Muscle layer of colon (tissue), 2 donors: Measurements from ENCODE around the gene SEZ6L2.
"Not testable (repeated sequence)": the region's sequence is repeated elsewhere in the genome, so short reads cannot be mapped to it uniquely, and the experiment has no call there.

Experiments
- H3K27ac ChIP-seq: one replicate; pipeline ENCODE4 v1.7.0; 2013; ENCODE audit warnings: low read depth, mild to moderate bottlenecking, low read length, moderate library complexity
- H3K27me3 ChIP-seq, 2 donors: one replicate each; pipeline ENCODE4 v1.7.0; 2013; ENCODE audit warnings: low read length in 2 of 2, mild to moderate bottlenecking in 2 of 2; ENCODE audit not compliant: insufficient read depth in 2 of 2, control insufficient read depth in 1 of 2
- H3K36me3 ChIP-seq: one replicate; pipeline ENCODE4 v1.7.0; 2013; ENCODE audit warnings: mild to moderate bottlenecking, low read length; ENCODE audit not compliant: insufficient read depth
- H3K4me1 ChIP-seq: one replicate; pipeline ENCODE4 v1.7.0; 2013; ENCODE audit warnings: mild to moderate bottlenecking, low read length; ENCODE audit not compliant: insufficient read depth
- H3K4me3 ChIP-seq, 2 donors: one replicate each; pipeline ENCODE4 v1.7.0; 2013; ENCODE audit warnings: low read length in 2 of 2, low read depth in 1 of 2, mild to moderate bottlenecking in 1 of 2, moderate library complexity in 1 of 2
- H3K9ac ChIP-seq: one replicate; pipeline ENCODE4 v1.7.0; 2013; ENCODE audit warnings: low read length
- H3K9me3 ChIP-seq: one replicate; pipeline ENCODE4 v1.7.0; 2013; ENCODE audit warnings: mild to moderate bottlenecking, low read length
- donor health status: abdominal sarcoma.
- donor health status: Adenocarcinoma of cecum.

SEZ6L2 gene

GRCh38 chr16:29877266-29877961 lies 21.9 kb downstream of the SEZ6L2 start:
- no peaks in the 10 kb centered on the region for H3K4me1 ChIP-seq
- H3K4me3 ChIP-seq, result no peak overlapping the region

GRCh38 chr16:29876594-29877249 lies 22.6 kb downstream of the SEZ6L2 start:
- no peak overlapping the region for H3K9ac ChIP-seq
- no peak overlapping the region for H3K4me3 ChIP-seq
- no peaks in the 10 kb centered on the region for H3K4me1 ChIP-seq
- H3K27ac ChIP-seq, result no peak overlapping the region
- peaks cover 5% of the 10 kb centered on the region for H3K9me3 ChIP-seq
- H3K27me3 ChIP-seq, result peaks cover 25 to 28% of the 10 kb centered on the region in 2 donors
- H3K36me3 ChIP-seq, result no peaks in the 10 kb centered on the region

More at GRCh38 chr16:29877266-29877961, 21.9 kb downstream of the SEZ6L2 start:
- Histone ChIP-seq H3K36me3 (no peaks in the 10 kb centered on the region), H3K27ac (no peak overlapping the region), H3K27me3 (peaks cover 25 to 28% of the 10 kb centered on the region in 2 donors), H3K9ac (no peak overlapping the region), H3K9me3 (peaks cover 5% of the 10 kb centered on the region)

GRCh38 chr16:29876217-29876593 lies 23.1 kb downstream of the SEZ6L2 start:
- no peak overlapping the region for H3K27ac ChIP-seq
- H3K4me3 ChIP-seq, result no peak overlapping the region
- H3K27me3 ChIP-seq, result peaks cover 25 to 28% of the 10 kb centered on the region in 2 donors
- H3K4me1 ChIP-seq, result no peaks in the 10 kb centered on the region
- H3K36me3 ChIP-seq, result no peaks in the 10 kb centered on the region
- no peak overlapping the region for H3K9ac ChIP-seq
- H3K9me3 ChIP-seq, result peaks cover 5% of the 10 kb centered on the region

GRCh38 chr16:29875206-29875605 lies 24.1 kb downstream of the SEZ6L2 start:
- H3K36me3 ChIP-seq, result no peaks in the 10 kb centered on the region
- peaks cover 5% of the 10 kb centered on the region for H3K9me3 ChIP-seq
- H3K27ac ChIP-seq, result no peak overlapping the region
- peaks cover 25 to 28% of the 10 kb centered on the region in 2 donors for H3K27me3 ChIP-seq
- H3K4me3 ChIP-seq, result no peak overlapping the region
- no peaks in the 10 kb centered on the region for H3K4me1 ChIP-seq
- no peak overlapping the region for H3K9ac ChIP-seq

DNA sequence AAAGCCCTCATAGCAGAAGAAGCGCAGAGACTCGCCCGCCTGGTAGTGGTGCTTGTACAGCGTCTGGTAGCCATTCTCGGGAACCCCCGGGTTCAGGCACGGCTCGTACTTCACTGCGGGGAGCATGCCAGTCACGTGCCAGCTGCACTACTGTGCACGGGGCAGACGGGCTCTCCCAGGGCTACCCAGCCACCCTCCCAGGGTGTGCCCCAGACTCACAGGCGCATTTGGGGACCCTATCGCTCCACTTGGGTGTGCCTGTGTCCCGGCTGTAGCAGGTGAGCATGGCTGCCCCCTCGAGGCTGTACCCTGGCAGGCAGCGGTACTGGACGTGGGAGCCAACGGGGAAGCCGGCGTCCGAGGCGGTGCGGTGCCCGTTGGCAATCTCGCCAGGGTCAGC lies 26.0 kb downstream of the SEZ6L2 start:
- H3K4me1 ChIP-seq, result no peaks in the 10 kb centered on the region
- no peaks in the 10 kb centered on the region for H3K36me3 ChIP-seq

GRCh38 chr16:29871822-29872546 lies 27.4 kb downstream of the SEZ6L2 start:
- Histone ChIP-seq H3K27me3 (peaks cover 12% of the 10 kb centered on the region in 2 donors), H3K4me1 (no peaks in the 10 kb centered on the region), H3K9ac (no peak overlapping the region), H3K9me3 (peaks cover 3% of the 10 kb centered on the region), H3K27ac (no peak overlapping the region), H3K4me3 (no peak overlapping the region), H3K36me3 (no peaks in the 10 kb centered on the region)

More for the DNA sequence above, 26.0 kb downstream of the SEZ6L2 start:
- Histone ChIP-seq H3K9ac (no peak overlapping the region), H3K4me3 (no peak overlapping the region), H3K27me3 (peaks cover 23 to 25% of the 10 kb centered on the region in 2 donors), H3K9me3 (peaks cover 5% of the 10 kb centered on the region), H3K27ac (no peak overlapping the region)

- not testable (repeated sequence) for H3K27me3 ChIP-seq, H3K4me3 ChIP-seq, H3K9ac ChIP-seq, H3K4me1 ChIP-seq, H3K36me3 ChIP-seq, H3K27ac ChIP-seq, H3K9me3 ChIP-seq
These were observed 30.3 kb downstream of the SEZ6L2 start for GRCh38 chr16:29869067-29869466.

DNA sequence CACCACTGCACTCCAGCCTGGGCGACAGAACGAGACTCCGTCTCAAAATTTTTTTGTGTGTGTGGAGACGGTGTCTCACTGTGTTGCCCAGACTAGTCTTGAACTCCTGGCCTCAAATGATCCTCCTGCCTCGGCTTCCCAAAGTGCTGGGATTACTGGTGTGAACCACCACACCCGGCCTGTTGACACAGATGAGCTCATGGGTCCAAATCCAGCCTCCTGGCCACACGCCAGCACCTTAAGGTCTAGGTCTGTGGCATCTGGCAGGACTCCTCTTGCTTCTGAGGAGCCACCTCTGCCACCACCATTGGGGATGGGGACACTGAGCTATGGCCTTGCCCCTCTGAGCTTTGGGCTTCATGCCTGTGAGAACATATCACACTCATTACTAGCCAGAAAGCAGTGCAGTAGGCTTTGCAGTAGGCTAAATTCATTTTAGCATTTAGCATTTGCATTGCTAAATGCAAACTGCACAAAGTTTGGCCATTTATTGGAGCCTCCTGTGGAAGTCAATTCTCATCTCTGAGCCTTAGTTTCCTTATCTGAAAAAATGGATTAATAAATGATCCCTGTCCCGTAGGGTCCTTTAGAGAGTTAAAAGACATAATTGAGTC lies 30.8 kb downstream of the SEZ6L2 start:
- no peaks in the 10 kb centered on the region for H3K36me3 ChIP-seq
- no peak overlapping the region for H3K9ac ChIP-seq
- H3K4me1 ChIP-seq, result no peaks in the 10 kb centered on the region
- no peak overlapping the region for H3K4me3 ChIP-seq
- no peaks in the 10 kb centered on the region for H3K27me3 ChIP-seq
- no peaks in the 10 kb centered on the region for H3K9me3 ChIP-seq
- H3K27ac ChIP-seq, result no peak overlapping the region

GRCh38 chr16:29864205-29864604 lies 35.1 kb downstream of the SEZ6L2 start:
- Histone ChIP-seq H3K4me3 (no peak overlapping the region), H3K4me1 (peaks cover 18% of the 10 kb centered on the region), H3K9me3 (no peaks in the 10 kb centered on the region), H3K36me3 (peaks cover 19% of the 10 kb centered on the region), H3K9ac (no peak overlapping the region), H3K27me3 (no peaks in the 10 kb centered on the region), H3K27ac (no peak overlapping the region)

DNA sequence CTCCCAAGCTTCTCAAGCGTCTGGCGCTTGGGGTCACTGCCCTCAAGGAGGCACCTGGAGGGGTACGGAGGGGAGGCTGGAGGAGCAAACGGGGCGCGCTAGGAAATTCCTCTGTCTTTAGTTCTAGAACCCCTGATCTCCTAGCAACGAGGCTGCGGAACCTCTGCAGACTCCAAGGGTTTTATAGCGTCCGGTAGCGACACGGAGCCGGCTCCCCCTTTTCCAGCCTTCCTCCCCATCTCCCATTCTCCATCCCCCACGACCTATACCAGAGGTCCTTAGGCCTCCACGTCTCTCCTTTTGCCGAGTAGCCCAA lies 35.7 kb downstream of the SEZ6L2 start:
- Histone ChIP-seq H3K27ac (no peak overlapping the region), H3K9me3 (no peaks in the 10 kb centered on the region), H3K4me3 (peak overlapping the region; percentile 77 to 84), H3K27me3 (no peaks in the 10 kb centered on the region), H3K9ac (no peak overlapping the region), H3K4me1 (peaks cover 18% of the 10 kb centered on the region), H3K36me3 (peaks cover 24% of the 10 kb centered on the region)

- peak within 1 kb of the TSS; percentile 54 for H3K9ac ChIP-seq
- H3K9me3 ChIP-seq, result no peaks in the 10 kb centered on the region
- peaks cover 30% of the 10 kb centered on the region for H3K36me3 ChIP-seq
- H3K4me1 ChIP-seq, result peaks cover 18% of the 10 kb centered on the region
- H3K27ac ChIP-seq, result peak within 1 kb of the TSS; percentile 90
- H3K27me3 ChIP-seq, result no peaks in the 10 kb centered on the region
- peak within 1 kb of the TSS; percentile 77 to 84 for H3K4me3 ChIP-seq
These were observed 36.3 kb downstream of the SEZ6L2 start, which contains the start of gene CDIPT for GRCh38 chr16:29862884-29863668. Gene CDIPT, minus strand, starts transcription at chr16:29863226. Its CDS starts 369 bp downstream, at chr16:29862857.
